Measurements from ENCODE around the gene PAK1. TPM values are rescaled to one million over a fixed set of nuclear protein-coding genes. Genes with fewer than 3 reads are reported as not detected.

PAK1 gene
- total and polyA plus RNA-seq, 10 of the 15 experiments (the other 5 are each of a cell fraction or from before 2014, with no cell fraction given) = 43.8 to 321 (median 110) TPM

DNA sequence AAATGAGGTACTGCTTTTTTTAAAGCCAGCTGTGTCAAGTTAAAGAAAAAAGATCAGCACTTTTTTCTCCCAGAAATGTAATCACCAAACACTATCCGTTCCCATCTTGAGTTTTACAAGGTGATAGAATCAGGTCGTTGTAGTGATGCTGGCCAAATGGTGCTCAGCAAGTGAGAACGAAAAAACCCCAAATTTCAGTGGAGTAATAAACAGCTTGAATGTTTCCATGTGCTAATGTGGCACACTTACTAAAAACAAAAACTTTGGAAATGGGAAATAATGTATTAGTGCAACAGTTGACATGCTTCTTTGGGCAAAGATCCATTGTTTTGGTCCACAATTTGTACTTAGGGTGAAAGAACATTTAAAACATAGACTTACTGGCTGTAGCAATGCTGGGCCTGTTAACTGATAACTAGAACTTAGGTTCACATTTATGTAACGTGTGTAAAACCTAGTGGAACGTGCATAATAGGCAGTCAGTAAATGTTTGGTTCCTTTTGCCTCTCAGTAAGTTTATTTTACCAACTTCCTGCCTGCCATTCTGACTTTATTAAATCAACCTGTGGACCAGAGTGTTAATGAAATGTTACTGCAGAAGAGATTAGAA lies 157.1 kb downstream of the PAK1 start (continued):
- TF ChIP-seq ZBTB4 (CRISPR knock-in tag; IDR thresholded peaks at IDR 0.05) (no peak), ESRRA (IDR thresholded peaks at IDR 0.05; ENCODE audit: low read length) (no peak), HCFC1 (IDR thresholded peaks at IDR 0.05; ENCODE audit: low read length) (no peak), SIN3A (IDR thresholded peaks at IDR 0.05; ENCODE audit: low read depth, low read length) (no peak), BCLAF1 (IDR thresholded peaks at IDR 0.05) (no peak), ZNF274 (IDR thresholded peaks at IDR 0.05; ENCODE audit: insufficient read depth, insufficient read length) (no peak), MTA3 (IDR thresholded peaks at IDR 0.05; ENCODE audit: borderline replicate concordance, low read length) (no peak)

Data from GM12878 (cell line).